ENCODE results near the gene TUBA3E.
"Not testable (repeated sequence)": the region's sequence is repeated elsewhere in the genome, so short reads cannot be mapped to it uniquely, and the experiment has no call there.

TUBA3E gene

GRCh38 chr2:130160838-130161705 is 37.2 kb downstream of the TUBA3E start:
- DNase-seq, result not testable (repeated sequence)

- no peak for DNase-seq
Measured at GRCh38 chr2:130160131-130160530, 38.1 kb downstream of the TUBA3E start.

- not testable (repeated sequence) for DNase-seq
Measured at GRCh38 chr2:130159376-130159775, 38.9 kb downstream of the TUBA3E start.

GRCh38 chr2:130158631-130159030 is 39.6 kb downstream of the TUBA3E start:
- DNase-seq, result no peak

- DNase-seq, result peak; percentile 76
Measured at GRCh38 chr2:130157825-130158514, 40.3 kb downstream of the TUBA3E start.

- DNase-seq, result not testable (repeated sequence)
Measured at GRCh38 chr2:130157354-130157753, 40.9 kb downstream of the TUBA3E start.

GRCh38 chr2:130156624-130157004 is 41.6 kb downstream of the TUBA3E start:
- no peak for DNase-seq

GRCh38 chr2:130155956-130156623 is 42.1 kb downstream of the TUBA3E start:
- DNase-seq, result peak; percentile 7

GRCh38 chr2:130154773-130155765 is 43.2 kb downstream of the TUBA3E start:
- DNase-seq, result no peak

GRCh38 chr2:130154423-130154770 is 43.8 kb downstream of the TUBA3E start:
- DNase-seq, result not testable (repeated sequence)

GRCh38 chr2:130153721-130154422 is 44.4 kb downstream of the TUBA3E start:
- not testable (repeated sequence) for DNase-seq

- DNase-seq, result no peak
Measured at GRCh38 chr2:130152816-130153595, 45.2 kb downstream of the TUBA3E start.

GRCh38 chr2:130152136-130152815 is 46.0 kb downstream of the TUBA3E start:
- DNase-seq, result not testable (repeated sequence)

- DNase-seq, result not testable (repeated sequence)
Measured at GRCh38 chr2:130151145-130151512, 47.1 kb downstream of the TUBA3E start.

- DNase-seq, result no peak
Measured at GRCh38 chr2:130150181-130151144, 47.8 kb downstream of the TUBA3E start.

GRCh38 chr2:130148515-130148914 is 49.7 kb downstream of the TUBA3E start:
- DNase-seq, result not testable (repeated sequence)

- DNase-seq, result peak; percentile 16
Measured at GRCh38 chr2:130145006-130145414, 53.2 kb downstream of the TUBA3E start, which contains the start of gene CCDC74B. Gene CCDC74B (minus strand): TSS chr2:130145112. CDS start chr2:130144996, 116 bp downstream.

- DNase-seq, result not testable (repeated sequence)
Measured at GRCh38 chr2:130143266-130144039, 54.8 kb downstream of the TUBA3E start.

Data from inflammatory macrophage treated with lipopolysaccharide for 4 hours (primary cell).